ENCODE measurements around the gene CECR2.
"Not testable (repeated sequence)": the region's sequence is repeated elsewhere in the genome, so short reads cannot be mapped to it uniquely, and the experiment has no call there.

The CECR2 gene

DNA sequence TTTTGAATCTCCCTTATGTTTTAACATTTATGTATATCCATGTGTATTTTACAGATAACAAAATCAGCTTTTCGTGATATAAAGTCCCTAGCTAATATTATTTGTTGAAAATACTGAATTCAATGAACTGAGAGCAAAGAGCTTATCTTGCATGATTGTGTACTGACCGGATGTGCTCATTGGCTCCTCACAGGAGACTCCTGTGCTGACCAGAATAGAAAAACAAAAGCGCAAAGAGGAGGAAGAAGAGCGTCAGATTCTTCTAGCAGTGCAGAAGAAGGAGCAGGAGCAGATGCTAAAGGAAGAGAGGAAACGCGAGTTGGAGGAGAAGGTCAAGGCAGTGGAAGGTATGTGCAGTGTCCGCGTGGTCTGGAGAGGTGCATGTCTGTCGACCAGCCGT lies 154.7 kb downstream of the CECR2 start:
- no peak for FAIRE-seq

DNA sequence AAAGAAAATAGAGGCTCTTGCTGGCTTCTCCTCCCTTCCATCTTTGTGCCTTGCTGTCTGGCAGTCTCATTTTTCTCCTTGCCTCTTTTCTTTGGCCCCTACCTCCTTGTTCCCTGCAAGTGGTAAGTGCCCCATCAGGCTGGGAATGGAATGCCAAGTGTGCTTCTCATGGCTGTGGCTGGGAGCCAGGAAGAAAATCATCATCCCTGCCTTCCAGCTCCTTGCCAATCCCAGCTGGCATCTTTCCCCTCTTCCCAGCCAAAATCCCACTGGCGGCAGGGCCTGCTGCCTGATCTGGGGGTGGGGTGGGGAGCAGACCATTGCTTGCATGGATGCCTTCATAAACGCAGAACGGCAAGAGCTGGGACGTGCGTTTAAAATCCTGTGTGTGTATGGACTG lies 167.0 kb downstream of the CECR2 start:
- FAIRE-seq, result no peak

DNA sequence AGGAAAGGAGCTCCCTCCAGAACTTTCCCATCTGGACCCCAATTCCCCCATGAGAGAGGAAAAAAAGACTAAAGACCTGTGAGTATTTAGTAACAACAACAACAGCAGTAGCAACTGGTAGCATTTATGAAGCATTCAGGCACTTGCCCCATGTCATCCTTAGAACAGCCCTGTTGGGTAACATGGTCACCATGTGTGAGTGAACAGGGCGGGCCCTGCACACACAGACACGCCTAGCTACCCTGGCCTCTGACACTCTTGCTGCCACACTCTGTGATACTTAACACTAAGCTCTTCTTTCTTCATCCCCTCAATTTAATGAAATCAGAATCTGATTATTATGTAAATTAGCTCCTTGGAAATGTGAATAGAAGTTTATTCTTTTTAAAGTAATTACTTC lies 167.9 kb downstream of the CECR2 start:
- no peak for FAIRE-seq

DNA sequence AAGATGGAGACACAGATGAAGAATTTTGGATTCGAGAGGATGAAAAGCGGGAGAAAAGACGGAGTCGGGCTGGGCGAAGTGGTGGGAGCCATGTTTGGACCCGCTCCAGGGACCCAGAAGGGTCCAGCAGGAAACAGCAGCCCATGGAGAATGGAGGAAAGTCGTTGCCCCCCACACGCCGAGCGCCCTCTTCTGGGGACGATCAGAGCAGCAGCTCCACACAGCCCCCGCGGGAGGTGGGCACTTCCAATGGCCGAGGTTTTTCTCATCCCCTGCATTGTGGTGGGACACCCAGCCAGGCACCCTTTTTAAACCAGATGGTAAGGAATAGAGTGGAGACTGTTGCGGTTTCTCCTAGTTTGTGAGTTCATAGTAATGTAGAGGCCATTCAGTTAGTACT lies 171.2 kb downstream of the CECR2 start:
- no peak for FAIRE-seq

DNA sequence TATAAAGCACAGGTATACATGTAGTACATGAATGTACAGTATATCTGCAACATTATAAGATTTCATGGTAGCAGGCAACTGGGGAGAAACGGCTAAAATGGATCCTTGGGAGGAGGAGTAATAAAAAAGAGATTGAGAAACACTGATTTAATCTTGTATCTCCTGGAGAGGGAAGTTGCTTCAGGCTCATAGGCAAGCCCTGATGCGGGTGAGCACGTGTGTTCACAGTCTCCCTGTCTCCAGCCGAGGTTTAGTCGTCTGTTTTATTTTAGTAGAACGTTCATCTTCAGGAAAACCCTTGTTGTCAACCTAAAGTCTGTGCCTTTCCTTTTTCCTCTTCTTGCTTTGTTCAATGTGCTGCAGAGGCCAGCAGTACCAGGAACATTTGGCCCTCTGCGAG lies 172.2 kb downstream of the CECR2 start:
- no peak for FAIRE-seq

DNA sequence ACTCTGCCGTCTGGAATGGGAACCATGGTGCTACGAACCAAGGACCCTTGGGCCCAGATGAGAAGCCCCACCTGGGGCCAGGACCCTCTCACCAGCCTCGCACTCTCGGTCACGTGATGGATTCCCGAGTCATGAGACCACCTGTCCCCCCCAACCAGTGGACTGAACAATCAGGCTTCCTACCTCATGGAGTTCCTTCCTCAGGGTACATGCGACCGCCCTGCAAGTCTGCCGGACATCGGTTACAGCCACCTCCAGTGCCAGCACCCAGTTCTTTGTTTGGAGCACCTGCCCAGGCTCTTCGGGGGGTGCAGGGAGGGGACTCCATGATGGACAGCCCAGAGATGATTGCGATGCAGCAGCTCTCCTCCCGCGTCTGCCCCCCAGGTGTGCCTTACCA lies 173.2 kb downstream of the CECR2 start:
- FAIRE-seq, result no peak

DNA sequence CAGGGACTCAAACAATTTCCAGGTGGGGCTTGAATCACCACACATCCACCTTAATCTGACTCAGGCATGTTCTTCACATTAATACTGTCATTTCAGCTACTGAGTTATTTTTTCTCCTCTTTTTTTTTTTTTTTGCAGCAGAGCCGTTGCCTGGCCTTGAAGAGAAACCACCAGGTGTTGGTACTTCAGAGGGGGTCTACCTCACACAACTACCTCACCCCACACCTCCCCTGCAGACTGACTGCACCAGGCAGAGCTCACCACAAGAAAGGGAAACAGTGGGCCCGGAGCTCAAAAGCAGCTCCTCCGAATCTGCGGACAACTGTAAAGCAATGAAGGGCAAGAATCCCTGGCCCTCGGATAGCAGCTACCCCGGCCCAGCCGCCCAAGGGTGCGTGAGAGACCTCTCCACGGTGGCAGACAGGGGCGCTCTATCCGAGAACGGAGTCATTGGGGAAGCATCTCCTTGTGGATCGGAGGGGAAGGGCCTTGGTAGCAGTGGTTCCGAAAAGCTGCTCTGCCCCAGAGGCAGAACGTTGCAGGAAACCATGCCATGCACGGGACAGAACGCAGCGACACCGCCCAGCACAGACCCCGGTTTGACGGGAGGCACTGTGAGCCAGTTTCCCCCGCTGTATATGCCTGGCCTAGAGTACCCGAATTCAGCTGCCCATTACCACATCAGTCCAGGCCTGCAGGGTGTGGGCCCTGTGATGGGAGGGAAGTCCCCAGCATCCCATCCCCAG lies 178.9 kb downstream of the CECR2 start:
- no peak for FAIRE-seq

DNA sequence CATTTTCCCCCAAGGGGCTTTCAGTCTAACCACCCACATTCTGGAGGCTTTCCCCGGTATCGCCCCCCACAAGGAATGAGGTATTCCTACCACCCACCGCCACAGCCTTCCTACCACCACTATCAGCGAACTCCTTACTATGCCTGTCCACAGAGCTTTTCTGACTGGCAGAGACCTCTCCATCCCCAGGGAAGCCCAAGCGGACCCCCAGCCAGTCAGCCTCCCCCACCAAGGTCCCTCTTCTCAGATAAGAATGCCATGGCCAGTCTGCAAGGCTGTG lies 179.4 kb downstream of the CECR2 start:
- no peak for FAIRE-seq

DNA sequence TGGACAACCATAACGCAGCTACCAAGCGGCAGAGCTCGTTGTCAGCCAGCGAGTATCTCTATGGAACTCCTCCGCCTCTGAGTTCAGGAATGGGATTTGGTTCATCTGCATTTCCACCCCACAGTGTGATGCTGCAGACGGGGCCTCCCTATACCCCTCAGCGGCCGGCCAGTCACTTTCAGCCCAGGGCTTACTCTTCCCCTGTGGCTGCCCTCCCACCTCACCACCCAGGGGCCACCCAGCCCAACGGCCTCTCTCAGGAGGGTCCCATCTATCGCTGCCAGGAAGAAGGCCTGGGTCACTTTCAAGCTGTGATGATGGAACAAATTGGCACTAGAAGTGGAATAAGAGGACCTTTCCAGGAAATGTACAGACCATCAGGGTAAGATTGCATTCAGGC lies 179.9 kb downstream of the CECR2 start:
- FAIRE-seq, result no peak

DNA sequence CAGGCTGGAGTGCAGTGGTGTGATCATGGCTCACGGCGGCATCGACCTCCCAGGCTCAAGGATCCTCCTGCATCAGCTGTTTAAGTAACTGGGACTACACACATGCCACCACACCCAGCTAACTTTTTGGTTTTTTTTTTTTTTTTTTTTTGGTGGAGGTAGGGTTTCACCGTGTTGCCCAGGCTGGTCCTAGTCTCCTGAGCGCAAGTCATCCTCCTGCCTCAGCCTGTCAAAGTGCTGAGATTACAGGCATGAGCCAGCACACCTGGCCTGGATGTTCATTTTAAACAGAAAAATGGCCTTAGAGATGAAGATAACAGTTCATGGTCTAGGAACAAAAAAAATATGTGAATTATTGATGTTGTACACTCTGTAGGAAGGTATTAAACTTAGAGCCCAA lies 180.4 kb downstream of the CECR2 start:
- FAIRE-seq, result no peak

DNA sequence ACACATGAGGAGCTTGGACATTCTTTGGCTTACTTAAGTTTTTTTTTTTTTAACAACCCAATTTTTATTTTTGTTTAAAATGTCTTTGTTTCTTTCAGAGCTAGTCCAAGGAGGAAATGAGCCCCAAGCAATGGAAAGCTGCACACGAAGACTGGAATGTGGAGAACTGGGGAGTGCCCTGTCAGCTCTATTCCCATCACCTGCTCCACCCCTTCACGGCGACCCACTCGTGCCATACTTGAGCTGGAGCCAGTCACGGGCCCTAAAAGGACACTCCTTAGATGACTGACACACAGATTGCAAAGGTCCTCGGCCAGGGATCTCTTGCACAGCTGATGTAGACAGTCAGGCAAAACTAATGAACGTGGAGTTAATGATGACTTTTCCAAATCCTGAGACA lies 183.5 kb downstream of the CECR2 start:
- FAIRE-seq, result no peak

DNA sequence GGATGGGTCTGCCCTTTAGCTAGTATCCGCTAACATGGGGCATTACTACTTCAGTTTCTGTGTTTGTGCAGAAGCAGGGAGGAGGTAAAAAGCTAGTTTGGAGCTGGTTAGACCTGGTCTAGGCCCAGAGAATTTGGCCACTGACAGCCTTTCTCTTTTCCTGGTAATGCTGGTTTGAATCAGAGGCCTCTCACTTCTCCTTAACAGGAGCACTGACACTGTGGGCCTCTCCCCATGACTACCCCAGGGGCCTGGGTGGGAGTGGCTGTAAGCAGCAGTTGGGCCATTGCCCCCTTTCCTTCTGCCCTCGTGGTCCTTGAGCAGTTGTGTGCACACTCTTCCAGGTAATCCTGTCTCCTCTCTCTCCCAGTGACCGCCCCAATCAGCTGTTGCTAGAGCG lies 185.6 kb downstream of the CECR2 start:
- FAIRE-seq, result no peak

DNA sequence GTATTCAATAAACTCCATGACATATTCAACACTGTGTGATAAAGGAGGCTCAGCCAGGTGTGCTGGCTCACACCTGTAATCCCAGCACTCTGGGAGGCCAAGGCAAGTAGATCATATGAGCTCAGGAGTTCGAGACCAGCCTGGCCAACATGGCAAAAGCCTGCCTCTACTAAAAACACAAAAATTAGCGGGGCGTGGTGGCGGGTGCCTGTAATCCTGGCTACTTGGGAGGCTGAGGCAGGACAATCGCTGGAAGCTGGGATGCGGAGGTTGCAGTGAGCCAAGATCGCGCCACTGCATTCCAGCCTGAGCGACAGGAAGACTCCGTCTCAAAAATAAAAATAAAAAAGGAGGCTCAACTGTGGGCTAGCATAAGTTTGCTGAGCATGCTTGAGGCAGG lies 189.9 kb downstream of the CECR2 start:
- no peak for FAIRE-seq

DNA sequence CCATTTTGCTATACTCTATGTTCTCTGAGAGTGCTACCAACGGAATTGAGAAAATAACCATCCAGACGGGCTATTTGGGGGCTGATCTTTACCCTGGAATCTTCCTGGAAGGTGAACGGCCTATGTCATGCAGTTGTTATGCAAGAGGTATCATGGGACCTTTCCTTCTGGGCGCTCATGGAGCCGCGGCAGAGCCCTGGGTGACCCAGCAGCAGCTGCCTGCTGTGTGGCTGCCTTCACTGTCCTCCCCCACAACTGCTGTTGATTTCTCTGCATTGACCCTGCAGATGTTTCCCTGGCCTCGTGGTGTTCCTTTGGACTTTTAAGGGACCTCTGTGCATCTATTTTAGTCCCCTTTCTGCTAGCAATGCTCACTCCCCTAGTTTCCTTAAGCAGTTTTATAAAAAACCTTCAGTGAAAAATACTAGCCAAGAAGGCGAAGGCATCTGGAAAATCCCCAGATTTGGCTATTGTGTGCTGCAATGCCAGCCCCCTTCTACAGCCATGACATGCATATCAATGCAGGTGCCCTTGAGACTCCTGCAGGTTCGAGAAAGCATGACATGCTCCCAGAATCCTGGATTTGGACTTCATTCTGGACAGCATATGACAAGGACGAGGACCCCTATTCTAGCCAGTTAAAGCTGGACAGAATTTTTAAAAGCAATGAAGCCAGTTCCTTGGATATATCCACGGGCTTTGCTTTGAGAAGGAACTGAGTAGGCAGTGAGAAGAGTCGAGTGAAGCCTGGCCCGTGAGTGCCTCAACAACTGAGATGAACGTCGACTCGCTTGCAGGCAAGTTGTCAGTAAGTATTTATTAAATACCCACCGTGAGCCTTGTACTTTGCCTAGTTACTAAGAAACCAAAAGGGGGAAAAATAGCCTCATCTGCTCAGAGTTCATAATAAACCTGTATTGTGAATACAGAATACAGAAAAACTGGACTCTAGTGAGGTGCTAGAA lies 193.9 kb downstream of the CECR2 start, which contains the start of gene SLC25A18:
Gene SLC25A18 (plus strand): TSS at position 593 of the 965 bp plus-strand sequence. CDS start 16,447 bp downstream, outside the sequence.
- FAIRE-seq, result no peak

DNA sequence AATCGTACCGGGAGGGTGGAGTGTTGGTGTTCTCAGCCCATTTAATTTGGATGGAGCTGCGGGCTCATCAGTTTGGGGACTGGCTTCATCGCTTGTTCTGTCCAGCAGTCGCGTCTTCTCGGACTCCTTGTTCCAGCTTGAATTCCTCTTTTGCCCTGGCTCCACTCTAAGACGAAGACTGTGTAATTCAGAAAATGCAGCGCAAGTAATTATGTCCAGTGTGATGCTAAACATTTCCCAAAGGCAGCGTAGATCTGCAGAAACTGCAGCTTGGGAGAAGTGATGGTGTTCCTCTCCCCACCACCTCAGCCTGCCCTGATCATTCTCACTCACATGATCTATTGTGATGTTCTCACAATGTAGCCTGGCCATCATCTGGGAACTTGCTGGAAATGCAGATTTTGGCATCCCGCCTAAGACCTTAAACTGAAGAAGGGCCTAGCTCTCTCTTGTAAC lies 194.7 kb downstream of the CECR2 start:
- no peak for FAIRE-seq

DNA sequence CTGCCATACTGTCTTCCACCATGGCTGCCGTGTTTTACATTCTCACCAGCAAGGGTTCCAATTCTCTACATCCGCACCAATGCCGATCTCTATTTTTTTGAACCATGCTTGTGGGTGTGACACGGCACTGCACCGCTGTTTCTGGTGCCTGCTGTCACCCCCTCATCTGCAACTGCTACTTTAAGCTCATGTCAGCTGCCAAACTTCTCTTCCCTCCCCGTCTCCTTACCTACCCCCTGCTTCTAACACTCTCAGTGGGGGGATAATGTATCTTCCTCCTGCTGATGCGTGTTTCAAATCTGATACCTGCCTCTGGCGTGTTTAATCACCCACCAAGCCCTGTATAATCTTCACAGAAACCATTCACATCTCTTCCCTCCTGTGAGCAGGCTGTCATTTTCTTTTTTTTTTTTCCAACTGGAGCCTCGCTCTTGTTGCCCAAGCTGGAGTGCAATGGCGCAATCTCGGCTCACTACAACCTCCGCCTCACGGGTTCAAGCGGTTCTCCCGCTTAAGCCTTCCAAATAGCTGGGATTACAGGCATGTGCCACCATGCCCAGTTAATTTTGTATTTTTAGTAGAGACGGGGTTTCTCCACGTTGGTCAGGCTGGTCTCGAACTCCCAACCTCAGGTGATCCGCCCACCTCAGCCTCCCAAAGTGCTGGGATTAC lies 196.9 kb downstream of the CECR2 start:
- not testable (repeated sequence) for FAIRE-seq

DNA sequence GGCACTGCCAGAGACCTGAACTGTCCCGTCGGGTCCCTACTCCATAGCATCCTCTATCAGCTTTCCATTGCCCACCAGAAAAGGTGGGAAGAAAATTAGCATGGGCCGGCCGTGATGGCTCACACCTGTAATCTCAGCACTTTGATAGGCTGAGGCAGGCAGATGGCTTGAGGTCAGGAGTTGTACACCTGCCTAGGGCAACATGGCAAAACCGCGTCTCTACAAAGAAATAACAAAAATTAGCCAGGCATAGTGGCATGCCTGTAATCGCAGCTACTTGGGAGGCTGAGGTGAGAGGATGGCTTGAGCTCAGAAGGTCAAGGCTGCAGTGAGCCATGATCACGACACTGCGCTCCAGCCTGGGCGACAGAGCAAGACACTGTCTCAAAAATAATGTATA lies 197.5 kb downstream of the CECR2 start:
- no peak for FAIRE-seq

DNA sequence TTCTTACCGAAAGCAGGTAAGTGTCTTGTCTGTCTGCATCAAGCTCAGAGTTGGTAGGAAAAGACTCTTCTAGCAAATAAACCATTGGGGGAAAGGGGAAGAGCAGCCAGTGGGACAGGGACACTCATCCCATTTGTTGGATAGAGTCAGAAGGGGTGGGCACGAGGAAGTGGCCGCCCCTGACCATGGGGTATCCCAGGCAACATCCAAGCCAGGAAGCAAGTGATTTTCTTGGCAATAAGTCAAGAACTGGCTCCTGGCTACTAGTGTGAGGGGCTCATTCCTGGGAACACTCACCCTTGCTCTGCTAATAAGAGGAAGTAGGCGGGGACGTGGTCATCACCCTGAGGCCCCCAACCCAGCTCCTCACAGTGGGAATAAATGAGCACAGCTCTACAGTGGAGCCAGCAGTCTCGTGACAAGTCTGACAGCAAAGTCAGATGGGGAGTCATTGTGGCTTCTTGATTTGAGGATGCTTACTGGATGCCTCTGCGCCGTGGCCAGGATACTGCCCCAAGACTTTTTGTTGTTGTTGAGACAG lies 200.8 kb downstream of the CECR2 start:
- FAIRE-seq, result no peak

DNA sequence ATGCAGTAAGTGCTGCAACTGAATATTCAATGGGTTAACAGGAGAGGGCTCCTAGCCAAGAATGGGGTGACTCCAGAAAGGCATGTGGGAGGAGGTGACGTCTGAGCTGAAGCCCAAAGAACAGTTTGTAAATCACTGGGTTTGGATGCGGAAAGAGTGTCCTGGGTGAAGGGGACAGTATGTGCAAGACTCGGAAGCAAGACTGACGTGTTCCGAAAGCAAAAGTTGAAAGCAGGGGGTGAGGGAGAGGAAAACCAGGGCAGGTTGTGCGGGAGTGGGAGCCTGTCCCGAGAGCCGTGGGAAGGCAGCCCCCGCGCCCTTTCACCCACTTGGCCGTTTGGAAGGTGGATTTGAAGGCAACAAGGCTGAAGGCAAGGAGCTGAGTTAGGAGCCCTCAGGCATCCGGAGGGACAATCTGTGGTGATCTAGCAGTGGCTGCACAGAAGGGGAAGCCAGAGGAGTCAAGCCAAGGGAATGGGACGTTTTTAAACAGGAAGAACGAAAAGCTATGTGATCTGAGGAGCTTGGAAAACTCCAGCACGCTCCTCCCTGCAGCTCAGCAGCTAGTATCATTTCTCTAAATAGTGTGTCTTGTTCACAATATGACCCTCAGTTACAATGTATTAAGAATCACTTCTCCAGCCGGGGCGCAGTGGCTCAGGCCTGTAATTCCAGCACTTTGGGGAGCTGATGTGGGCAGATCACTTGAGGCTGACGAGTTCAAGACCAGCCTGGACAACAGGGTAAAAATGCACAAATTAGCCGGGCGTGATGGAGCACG lies 201.8 kb downstream of the CECR2 start:
- FAIRE-seq, result no peak

DNA sequence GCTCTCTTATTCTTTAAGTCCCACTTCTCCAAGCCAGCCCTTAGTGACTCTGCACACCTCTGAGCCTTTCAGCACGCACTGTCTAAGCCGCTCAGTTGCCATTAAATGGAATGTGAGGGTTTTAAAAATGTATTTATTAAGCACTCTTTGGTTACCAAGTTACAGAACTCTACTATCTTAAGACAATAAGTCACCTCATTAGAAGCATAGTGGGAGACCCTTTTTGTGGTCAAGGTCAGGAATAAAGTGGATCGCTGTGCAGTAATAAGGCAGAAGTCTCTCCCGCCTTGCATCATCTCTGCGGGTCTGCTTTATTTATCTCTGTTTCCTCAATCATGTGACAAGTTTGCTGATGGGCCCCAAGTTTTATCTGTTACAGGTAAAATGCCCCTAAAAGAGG lies 205.9 kb downstream of the CECR2 start:
- no peak for FAIRE-seq

DNA sequence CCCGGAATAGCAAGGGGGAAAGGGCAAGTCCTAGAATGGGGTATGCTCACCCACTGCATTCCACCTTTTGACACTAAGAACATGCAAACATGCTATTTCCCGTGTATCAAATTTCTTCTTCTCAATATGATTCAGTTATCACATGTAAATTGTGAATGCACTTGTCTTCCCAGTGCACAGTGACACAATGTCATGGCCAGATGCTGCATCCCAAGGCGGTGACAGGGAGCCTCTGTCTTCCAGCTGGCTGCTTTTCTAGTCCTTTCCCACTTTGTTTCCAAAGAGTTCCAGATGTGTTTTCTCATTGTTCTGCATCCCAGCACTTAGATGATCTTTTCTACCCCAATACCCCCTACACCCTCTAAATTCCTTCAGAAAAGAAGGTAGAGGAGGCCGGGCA lies 206.4 kb downstream of the CECR2 start:
- no peak for FAIRE-seq

DNA sequence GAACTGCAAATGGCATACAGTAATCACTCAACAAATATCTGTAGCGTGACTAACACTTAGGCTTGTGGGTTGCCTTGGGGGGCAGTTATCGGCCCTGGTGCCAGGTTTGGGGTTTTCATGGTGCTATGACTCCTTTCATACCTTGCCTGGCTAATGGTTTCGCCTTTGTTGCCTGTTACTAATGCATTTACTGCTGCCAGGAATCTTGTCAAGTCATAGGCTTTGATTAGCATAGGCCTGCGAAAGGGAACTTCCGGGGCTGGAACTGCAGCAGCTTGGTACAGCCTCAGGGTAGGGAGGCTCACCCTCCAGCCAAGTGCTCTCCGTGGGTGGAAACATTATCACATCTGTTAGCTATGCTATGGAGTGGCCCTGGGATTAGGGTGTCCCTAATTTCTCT lies 207.2 kb downstream of the CECR2 start:
- no peak for FAIRE-seq
